ENCODE data around the gene STRBP. TPM values are rescaled to one million over a fixed set of nuclear protein-coding genes. Genes with fewer than 3 reads are reported as not detected.
A peak's percentile ranks its signal among the peaks of the same experiment; 100 is the strongest.
"Not testable (repeated sequence)": the region's sequence is repeated elsewhere in the genome, so short reads cannot be mapped to it uniquely, and the experiment has no call there.

Gene STRBP
- total and polyA plus RNA-seq, 12 donors = 10.5 to 22.2 (median 13.8) TPM

DNA sequence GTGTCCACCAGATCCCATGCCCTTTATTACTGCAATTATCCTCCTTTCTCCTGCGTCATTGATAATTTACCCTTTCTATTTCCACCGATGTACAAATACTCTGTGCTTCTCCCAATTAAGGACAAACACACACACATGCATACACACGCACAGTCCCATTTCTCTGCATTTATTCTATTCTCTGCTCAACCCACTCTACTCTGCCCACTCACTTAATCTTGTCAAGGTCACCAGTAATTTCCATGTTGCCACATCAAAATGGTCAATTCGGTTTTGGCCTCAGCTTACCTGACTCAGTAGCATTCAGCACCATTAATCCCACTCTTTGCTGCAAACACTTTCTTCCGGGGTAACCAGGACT, 14.6 kb upstream of the STRBP start:
- H3K4me3 ChIP-seq = no peak overlapping the region
- intact Hi-C loops (cut with DNase I) = no loop called here
- no peaks in the 10 kb centered on the region for H3K36me3 ChIP-seq
- DNase-seq (no peak), ATAC-seq (peak in 2 of 8 donors; percentile 4 to 34)
- peaks cover 0 to 5% (median 0%) of the 10 kb centered on the region in 7 donors for H3K27me3 ChIP-seq
- WGBS, 2 donors = 82 to 86% methylated on average over 5 of the region's 5 CpGs
- H3K4me1 ChIP-seq = peaks cover 0 to 16% (median 0%) of the 10 kb centered on the region in 9 donors
- no peaks in the 10 kb centered on the region for H3K9me3 ChIP-seq
- H3K27ac ChIP-seq = peak overlapping the region in 7 of 10 donors; percentile 63 to 76 (median 73)
- TF ChIP-seq, protein P1, sequence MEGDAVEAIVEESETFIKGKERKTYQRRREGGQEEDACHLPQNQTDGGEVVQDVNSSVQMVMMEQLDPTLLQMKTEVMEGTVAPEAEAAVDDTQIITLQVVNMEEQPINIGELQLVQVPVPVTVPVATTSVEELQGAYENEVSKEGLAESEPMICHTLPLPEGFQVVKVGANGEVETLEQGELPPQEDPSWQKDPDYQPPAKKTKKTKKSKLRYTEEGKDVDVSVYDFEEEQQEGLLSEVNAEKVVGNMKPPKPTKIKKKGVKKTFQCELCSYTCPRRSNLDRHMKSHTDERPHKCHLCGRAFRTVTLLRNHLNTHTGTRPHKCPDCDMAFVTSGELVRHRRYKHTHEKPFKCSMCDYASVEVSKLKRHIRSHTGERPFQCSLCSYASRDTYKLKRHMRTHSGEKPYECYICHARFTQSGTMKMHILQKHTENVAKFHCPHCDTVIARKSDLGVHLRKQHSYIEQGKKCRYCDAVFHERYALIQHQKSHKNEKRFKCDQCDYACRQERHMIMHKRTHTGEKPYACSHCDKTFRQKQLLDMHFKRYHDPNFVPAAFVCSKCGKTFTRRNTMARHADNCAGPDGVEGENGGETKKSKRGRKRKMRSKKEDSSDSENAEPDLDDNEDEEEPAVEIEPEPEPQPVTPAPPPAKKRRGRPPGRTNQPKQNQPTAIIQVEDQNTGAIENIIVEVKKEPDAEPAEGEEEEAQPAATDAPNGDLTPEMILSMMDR (IDR thresholded peaks at IDR 0.05) = no peak

DNA sequence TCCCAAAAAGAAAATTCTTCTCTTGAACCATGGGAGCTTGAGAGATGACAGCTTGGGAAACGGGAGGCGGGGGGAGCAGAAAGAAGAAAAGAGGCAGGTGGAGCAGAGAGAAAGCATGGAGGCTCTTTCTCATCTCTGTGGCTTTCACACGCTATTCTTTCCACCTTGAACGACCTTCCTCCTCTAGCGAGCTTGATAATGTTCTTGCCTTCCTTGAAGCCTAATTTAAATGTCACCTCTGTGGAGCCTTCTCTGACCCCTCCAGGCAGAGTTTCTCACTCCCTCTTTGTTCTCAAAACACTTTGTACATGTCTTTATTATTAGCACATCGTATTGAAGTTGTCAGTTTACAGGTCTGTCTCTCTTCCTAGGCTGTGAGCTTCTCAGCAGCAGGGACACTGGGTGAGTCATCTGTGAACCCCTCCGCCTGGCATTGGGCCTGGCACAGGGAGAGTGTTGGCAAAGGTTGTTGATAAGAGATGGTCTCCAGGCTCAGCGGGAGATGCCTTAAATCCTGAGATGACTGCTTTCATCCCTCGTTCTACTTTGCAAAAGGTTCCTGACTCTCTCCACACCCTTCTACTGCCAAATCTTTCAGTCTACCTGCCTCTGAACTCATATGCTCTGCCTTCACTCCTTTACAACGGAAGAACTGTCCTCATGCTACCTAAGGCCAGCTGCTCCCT, 14.1 kb upstream of the STRBP start:
- DNase-seq = peak; percentile 68 to 71
- Histone ChIP-seq H3K9me3 (no peaks in the 10 kb centered on the region), H3K4me1 (peaks cover 0 to 16% (median 0%) of the 10 kb centered on the region in 9 donors), H3K27me3 (peaks cover 0 to 5% (median 0%) of the 10 kb centered on the region in 7 donors), H3K36me3 (no peaks in the 10 kb centered on the region), H3K27ac (peak overlapping the region; percentile 42 to 76 (median 68)), H3K4me3 (no peak overlapping the region)
- peak; percentile 47 to 98 (median 96) for ATAC-seq
- WGBS, 2 donors = 32 to 39% methylated on average over 10 of the region's 10 CpGs
- intact Hi-C loops (cut with DNase I) = no loop called here
- TF ChIP-seq, protein P1 (IDR thresholded peaks at IDR 0.05) = no peak

DNA sequence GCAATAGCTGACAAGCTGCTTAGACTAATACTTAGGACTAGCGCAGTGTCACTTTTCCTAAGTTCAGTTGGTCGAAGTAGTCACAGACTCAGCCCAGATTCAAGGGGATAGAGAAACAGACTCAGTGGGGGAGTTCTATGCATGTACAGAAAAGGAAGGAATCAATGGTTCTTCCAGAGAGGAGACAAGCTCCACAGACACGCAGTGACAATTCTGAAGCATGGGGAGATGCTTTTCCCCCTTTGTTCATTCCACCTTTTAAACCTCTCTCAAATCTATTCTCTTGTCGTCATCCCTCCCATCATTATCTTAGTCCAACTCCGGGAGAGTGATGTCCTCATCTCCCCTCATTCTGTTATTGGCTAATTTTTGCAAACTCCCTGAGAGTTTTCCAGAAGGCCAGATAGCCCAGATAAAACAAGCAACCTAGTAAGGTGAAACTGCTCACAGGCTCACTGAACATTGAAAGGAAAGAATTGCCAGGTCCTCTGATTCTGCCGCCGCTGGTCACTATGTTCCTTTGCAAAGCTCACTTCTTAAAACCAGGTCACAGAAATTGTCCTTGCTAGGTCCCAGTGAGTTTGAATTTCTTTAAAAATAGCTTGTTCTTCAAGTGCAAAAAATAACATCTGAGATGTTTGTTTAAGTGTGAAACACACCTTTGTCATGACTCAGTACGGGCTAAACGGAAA, 13.4 kb upstream of the STRBP start:
- H3K4me1 ChIP-seq = peaks cover 0 to 16% (median 0%) of the 10 kb centered on the region in 9 donors
- TF ChIP-seq, protein P1 (IDR thresholded peaks at IDR 0.05) = no peak
- 53 to 60% methylated on average over 9 of the region's 9 CpGs for WGBS, 2 donors
- H3K36me3 ChIP-seq = no peaks in the 10 kb centered on the region
- ATAC-seq (no peak), DNase-seq (no peak)
- H3K27me3 ChIP-seq = peaks cover 0 to 5% (median 0%) of the 10 kb centered on the region in 7 donors
- peak overlapping the region; percentile 42 to 76 (median 68) for H3K27ac ChIP-seq
- no peaks in the 10 kb centered on the region for H3K9me3 ChIP-seq
- H3K4me3 ChIP-seq = no peak overlapping the region
- intact Hi-C loops (cut with DNase I) = no loop called here

DNA sequence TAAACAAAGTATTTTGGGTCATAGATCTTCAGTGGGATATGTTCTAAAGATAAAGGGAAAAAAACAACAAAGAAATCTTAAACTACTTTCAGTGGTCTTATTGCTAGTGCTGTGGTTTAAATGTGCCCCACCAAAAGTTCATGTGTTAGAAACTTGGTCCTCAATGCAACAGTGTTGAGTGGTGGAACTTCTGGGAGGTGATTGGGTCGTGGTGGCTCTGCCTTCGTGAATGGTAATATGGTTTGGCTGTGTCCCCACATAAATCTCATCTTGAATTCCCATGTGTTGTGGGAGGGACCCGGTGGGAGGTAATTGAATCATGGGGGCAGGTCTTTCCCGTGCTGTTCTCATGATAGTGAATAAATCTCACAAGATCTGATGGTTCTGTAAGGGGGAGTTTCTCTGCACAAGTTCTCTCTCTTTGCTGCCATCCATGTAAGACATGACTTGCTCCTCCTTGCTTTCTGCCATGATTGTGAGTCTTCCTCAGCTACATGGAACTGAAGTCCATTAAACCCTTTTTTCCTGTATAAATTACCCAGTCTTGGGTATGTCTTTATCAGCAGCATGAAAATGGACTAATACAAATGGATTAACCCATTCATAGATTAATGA, 10.6 kb upstream of the STRBP start:
- intact Hi-C loops (cut with DNase I); H3K9me3 ChIP-seq; H3K27me3 ChIP-seq; H3K4me3 ChIP-seq; ATAC-seq; H3K27ac ChIP-seq; H3K36me3 ChIP-seq; DNase-seq: not testable (repeated sequence)
- 80 to 81% methylated on average over 4 of the region's 4 CpGs for WGBS, 2 donors
- peaks cover 0 to 16% (median 0%) of the 10 kb centered on the region in 9 donors for H3K4me1 ChIP-seq

Data from heart right ventricle (tissue), 16 donors.